GM12878 (cell line): ENCODE measurements around the gene IL13RA2.

Experiments
- CEBPB ChIP-seq, 2 experiments: fragments of 150-350 bp in 1 of 2; IDR thresholded peaks; 2 replicates each; pipeline ENCODE4 v1.6.1; 2012 to 2014; ENCODE audit warnings: low read depth in 2 of 2, low read length in 2 of 2, borderline replicate concordance in 1 of 2, inconsistent platforms in 1 of 2
- ETV6 ChIP-seq, 2 experiments: fragments of 450-650 bp in 1 of 2; IDR thresholded peaks in 1 of 2; conservative IDR thresholded peaks in 1 of 2; 2 replicates each; pipeline ENCODE4 v1.6.1; 2014; ENCODE audit warnings: antibody characterized with exemption in 1 of 2, borderline replicate concordance in 1 of 2, low read depth in 1 of 2, mild to moderate bottlenecking in 1 of 2, moderate library complexity in 1 of 2
- EZH2 ChIP-seq: IDR thresholded peaks from 2 replicates; pipeline ENCODE4 v1.6.1; 2012; ENCODE audit warnings: low read depth, mild to moderate bottlenecking, control low read depth, inconsistent platforms, low read length, borderline replicate concordance; ENCODE audit not compliant: control insufficient read depth
- POLR2AphosphoS5 ChIP-seq: IDR thresholded peaks from 2 replicates; pipeline ENCODE4 v1.6.1; 2011; ENCODE audit warnings: mild to moderate bottlenecking, low read length, inconsistent platforms
- TF ChIP-seq, protein P1 (sequence below): fragments of 450-650 bp; conservative IDR thresholded peaks from 2 replicates; pipeline ENCODE4 v1.6.1; 2017; ENCODE audit warnings: mild to moderate bottlenecking, moderate library complexity
- TF ChIP-seq, protein P2 (sequence below), 3 experiments: IDR thresholded peaks in 2 of 3; conservative IDR thresholded peaks in 1 of 3; 2 replicates each; pipeline ENCODE4 v1.5.1; 2011; ENCODE audit warnings: low read depth in 3 of 3, low read length in 3 of 3, mild to moderate bottlenecking in 3 of 3, control low read depth in 2 of 3, moderate library complexity in 2 of 3, inconsistent platforms in 1 of 3, mixed read lengths in 1 of 3; ENCODE audit not compliant: control insufficient read depth in 2 of 3, insufficient read depth in 1 of 3; ENCODE audit errors: extremely low read depth in 1 of 3

DNA sequence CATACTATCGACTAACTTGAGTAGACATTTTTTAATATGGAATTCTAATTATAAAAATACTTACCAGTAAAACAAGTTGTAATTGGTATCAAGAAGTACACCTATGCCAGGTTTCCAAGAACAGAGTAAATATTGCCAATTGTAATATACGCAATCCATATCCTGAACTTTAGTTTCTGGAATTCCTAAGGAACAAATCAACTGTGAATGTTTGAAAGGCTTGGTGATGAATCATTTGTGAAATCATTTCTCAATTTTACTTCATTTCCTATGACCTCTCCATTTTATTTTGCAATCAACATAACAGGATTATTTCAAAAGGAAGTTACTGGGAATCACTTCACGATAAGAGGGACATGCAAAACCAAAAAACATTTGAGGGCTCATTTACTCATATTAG, 3.7 kb downstream of the IL13RA2 start:
- TF ChIP-seq ETV6 (conservative IDR thresholded peaks at IDR 0.05 in 1 of 2, IDR thresholded peaks at IDR 0.05 in 1 of 2; ENCODE audit: borderline replicate concordance in 1 of 2, low read depth in 1 of 2) (no peak), POLR2AphosphoS5 (no peak), EZH2 (no peak), CEBPB (IDR thresholded peaks at IDR 0.05; ENCODE audit: borderline replicate concordance in 1 of 2, low read depth in 2 of 2, low read length in 2 of 2) (no peak)
- TF ChIP-seq, protein P1, sequence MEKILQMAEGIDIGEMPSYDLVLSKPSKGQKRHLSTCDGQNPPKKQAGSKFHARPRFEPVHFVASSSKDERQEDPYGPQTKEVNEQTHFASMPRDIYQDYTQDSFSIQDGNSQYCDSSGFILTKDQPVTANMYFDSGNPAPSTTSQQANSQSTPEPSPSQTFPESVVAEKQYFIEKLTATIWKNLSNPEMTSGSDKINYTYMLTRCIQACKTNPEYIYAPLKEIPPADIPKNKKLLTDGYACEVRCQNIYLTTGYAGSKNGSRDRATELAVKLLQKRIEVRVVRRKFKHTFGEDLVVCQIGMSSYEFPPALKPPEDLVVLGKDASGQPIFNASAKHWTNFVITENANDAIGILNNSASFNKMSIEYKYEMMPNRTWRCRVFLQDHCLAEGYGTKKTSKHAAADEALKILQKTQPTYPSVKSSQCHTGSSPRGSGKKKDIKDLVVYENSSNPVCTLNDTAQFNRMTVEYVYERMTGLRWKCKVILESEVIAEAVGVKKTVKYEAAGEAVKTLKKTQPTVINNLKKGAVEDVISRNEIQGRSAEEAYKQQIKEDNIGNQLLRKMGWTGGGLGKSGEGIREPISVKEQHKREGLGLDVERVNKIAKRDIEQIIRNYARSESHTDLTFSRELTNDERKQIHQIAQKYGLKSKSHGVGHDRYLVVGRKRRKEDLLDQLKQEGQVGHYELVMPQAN: no peak
- TF ChIP-seq, protein P2, sequence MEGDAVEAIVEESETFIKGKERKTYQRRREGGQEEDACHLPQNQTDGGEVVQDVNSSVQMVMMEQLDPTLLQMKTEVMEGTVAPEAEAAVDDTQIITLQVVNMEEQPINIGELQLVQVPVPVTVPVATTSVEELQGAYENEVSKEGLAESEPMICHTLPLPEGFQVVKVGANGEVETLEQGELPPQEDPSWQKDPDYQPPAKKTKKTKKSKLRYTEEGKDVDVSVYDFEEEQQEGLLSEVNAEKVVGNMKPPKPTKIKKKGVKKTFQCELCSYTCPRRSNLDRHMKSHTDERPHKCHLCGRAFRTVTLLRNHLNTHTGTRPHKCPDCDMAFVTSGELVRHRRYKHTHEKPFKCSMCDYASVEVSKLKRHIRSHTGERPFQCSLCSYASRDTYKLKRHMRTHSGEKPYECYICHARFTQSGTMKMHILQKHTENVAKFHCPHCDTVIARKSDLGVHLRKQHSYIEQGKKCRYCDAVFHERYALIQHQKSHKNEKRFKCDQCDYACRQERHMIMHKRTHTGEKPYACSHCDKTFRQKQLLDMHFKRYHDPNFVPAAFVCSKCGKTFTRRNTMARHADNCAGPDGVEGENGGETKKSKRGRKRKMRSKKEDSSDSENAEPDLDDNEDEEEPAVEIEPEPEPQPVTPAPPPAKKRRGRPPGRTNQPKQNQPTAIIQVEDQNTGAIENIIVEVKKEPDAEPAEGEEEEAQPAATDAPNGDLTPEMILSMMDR (IDR thresholded peaks at IDR 0.05 in 2 of 3, conservative IDR thresholded peaks at IDR 0.05 in 1 of 3; ENCODE audit: control insufficient read depth in 2 of 3, extremely low read depth in 1 of 3, insufficient read depth in 1 of 3, low read depth in 3 of 3, low read length in 3 of 3): no peak
